EH (cell line): ENCODE data around the gene MOK.
"Not testable (repeated sequence)": the region's sequence is repeated elsewhere in the genome, so short reads cannot be mapped to it uniquely, and the experiment has no call there.

ENCODE experiments used
- DNase-seq: peaks from one replicate; pipeline ENCODE4 v3.0.0-alpha.2; 2015; ENCODE audit warnings: low read depth

Gene MOK

GRCh38 chr14:102321456-102322422, 16.8 kb upstream of the MOK start:
- no peak for DNase-seq

GRCh38 chr14:102320671-102321455, 15.9 kb upstream of the MOK start:
- DNase-seq = no peak

DNA sequence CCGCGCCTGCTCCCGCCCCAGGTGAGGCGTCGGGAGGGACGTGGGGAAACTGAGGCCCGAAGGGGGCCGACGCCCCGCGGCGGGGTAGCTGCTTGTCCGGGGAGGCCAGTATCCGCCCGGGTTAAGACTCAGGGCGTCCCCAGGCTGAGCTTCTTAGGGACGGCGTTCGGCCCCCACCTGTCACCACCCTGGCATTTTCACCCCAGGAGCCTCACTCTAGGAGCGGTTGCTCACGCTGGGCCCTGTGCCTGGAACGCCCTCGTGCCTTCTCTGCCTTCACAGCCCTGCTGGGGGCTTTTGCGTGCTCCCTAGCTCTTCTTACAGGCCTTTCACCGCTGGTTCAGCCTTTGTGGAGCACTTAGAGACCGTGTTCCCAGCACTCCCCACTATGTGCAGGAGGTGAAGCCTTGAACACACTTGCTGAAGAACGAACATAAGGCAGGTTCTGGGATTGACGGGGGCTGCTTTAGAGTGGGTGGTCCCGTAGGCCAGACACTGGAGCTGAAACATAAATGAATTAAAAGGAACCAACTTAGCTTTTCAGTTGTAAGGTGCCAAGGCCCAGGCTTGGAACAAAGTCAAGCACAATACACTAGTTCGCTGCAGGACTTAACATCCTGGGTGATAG, 15.2 kb upstream of the MOK start:
- peak; percentile 61 for DNase-seq

GRCh38 chr14:102319351-102320032, 14.5 kb upstream of the MOK start, which contains the start of gene ZNF839:
Gene ZNF839, plus strand, starts transcription at chr14:102319746. Its CDS starts 20 bp downstream, at chr14:102319766.
- DNase-seq = peak; percentile 91

GRCh38 chr14:102318781-102319276, 13.9 kb upstream of the MOK start:
- DNase-seq = no peak

DNA sequence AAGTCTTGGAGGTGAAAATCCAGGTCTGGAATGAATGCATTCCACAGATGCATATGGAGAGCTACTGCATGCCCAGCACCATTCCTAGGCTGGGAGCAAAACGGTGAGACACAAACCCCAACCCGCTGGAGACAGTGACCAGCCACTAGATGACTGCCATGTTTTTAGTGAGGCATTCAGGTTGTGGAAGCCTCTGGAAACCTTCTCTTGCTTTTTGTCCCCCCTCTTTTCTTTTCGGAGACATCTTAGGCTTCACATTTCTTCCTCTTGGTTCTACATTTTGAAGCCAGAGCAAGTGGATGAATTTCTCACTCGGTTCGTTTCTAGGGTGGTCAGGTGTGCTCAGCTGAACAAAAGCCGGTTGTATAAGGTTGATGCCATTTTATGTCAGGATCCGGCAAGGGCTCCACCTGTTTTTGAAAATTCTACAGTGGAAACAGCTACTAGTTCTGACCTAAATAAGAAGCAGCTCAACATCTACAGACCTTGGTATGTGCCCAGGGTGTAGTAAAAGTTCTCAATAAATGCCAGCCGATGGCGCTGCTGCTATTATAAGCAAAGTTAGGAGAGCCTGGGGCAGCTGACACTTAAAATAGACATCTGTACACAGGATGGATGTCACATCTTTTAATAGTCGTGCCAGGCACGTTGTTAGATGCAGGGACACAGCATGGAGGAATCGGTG, 12.7 kb upstream of the MOK start:
- peak; percentile 74 for DNase-seq

DNA sequence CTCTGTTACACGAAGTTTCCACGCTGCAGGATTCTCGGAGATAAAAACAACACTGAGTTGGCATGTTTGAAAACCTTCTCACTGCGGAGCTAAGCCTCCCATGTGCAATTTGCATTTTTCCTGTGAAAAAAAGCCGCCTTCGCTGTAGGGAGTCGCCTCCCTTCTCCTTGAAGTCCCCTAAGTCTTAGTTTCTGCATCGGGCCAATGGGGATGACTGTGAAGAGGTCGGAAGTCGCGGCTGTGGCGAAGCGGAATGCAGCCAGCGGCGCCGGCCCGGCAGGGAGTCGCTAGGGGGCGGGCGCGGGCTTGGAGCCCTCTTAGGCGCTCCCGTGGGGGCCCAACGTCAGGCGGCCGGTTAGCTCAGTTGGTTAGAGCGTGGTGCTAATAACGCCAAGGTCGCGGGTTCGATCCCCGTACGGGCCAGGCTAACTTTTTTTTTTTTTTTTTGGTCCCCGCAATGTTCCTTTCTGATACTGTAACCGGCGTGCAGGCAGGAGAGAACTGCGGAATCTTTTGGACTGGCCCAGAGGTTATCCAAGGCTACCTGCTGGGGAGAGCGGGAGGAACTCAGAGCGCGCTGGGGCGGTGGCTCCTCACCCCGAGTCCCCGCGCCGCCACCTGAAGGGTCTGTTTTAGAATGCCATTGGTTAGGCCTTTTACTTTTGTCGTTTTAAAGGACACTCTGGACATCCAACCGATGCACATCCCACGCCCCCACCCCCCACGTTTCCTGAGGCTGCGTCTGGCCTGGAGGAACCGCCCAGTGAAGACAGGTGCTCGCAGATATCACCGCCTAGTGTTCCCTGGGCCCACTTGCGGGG, 12.0 kb upstream of the MOK start:
- peak; percentile 95 for DNase-seq

- DNase-seq = no peak
These were observed 11.4 kb upstream of the MOK start for GRCh38 chr14:102316338-102316742.

DNA sequence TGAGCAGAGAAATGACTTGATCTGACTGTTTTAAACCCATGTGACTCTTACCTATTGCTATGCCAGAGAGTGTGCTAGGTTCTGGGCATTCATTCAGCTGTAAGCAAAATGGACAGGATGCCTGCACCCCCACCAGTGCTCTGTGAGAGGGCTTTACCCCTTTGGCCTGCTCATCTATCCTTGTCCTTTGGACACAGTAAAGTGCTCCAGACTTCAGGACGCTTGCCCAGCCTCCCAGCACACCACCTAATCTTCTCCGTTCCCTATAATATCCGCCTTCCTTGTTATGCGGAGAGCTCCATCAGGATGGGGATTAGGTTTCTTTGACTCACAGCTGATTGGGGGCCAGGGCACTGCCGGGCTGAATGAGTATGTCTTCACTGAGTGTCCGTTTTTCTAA, 10.2 kb upstream of the MOK start:
- peak; percentile 16 for DNase-seq

DNA sequence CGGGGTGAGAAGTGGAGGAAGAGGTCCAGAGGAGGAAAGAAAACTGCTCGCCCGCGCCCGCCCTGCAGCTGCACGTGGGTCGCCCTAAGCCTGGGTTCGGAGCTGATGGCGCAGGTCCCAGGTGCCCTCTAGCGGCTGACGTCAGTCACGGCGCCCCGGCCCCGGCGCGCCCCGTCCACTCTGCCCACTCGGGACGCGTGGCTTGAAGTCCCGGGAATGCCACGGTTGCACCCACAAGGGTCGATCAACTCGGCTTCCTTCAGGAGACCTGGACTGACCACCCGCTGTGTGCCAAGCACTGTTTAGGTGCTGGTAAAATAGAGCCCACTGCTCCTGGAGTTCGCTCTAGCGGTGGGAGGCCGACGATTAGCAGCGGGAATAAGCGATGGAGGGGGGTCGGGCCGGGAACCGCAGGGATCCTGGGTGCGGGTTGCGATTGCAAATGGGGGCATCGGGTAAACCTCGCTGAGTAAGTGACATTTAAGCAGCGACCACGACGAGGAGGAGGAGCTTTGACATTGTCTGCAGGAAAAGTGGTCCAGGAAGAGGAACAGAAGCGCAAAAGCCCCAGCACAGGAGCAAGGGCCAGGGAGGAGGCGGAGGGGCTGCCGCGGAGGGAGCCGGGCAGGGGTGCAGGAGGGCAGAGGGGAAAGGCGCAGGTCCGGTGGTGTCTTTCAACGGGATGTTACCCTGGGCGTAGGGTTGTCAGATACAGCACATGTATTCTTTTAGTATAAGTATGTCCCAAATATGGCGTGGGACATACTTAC, 9.5 kb upstream of the MOK start:
- peak; percentile 84 for DNase-seq

DNA sequence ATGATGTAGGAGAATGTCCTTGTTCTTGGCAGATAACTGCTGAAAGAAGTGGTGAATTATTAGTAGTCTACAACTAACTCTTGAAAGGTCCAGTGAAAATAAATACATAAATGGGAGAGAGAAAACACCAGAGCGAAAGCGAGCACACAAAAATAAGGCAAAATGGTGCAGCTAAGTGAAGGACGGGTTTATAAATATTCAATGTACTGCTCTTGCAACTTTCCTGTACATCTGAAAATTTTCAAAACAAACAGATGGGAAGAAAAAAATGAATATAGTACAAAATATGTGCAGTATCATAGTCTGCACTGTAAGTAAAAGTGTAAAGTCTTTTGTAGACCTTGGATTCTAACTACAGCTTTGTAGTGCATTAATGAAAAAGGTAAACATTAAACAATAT, 1.3 kb downstream of the MOK start:
- DNase-seq = no peak

DNA sequence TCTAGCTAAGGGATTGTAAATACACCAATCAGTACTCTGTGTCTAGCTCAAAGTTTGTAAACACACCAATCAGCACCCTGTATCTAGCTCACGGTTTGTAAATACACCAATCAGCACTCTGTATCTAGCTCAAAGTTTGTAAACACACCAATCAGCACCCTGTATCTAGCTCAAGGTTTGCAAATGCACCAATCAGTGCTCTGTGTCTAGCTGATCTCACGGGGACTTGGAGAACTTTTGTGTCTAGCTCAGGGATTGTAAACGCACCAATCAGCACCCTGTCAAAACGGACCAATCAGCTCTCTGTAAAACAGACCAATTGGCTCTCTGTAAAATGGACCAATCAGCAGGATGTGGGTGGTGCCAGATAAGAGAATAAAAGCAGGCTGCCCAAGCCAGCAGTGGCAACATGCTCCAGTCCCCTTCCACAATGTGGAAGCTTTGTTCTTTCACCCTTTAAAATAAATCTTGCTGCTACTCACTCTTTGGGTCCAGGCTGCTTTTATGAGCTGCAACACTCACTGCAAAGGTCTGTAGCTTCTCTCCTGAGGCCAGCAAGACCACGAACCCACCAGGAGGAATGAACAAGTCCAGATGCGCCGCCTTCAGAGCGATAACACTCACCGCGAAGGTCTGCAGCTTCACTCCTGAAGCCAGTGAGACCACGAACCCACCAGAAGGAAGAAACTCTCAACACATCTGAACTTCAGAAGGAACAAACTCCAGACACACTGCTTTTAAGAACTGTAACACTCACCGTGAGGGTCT, 6.5 kb downstream of the MOK start:
- DNase-seq = not testable (repeated sequence)

DNA sequence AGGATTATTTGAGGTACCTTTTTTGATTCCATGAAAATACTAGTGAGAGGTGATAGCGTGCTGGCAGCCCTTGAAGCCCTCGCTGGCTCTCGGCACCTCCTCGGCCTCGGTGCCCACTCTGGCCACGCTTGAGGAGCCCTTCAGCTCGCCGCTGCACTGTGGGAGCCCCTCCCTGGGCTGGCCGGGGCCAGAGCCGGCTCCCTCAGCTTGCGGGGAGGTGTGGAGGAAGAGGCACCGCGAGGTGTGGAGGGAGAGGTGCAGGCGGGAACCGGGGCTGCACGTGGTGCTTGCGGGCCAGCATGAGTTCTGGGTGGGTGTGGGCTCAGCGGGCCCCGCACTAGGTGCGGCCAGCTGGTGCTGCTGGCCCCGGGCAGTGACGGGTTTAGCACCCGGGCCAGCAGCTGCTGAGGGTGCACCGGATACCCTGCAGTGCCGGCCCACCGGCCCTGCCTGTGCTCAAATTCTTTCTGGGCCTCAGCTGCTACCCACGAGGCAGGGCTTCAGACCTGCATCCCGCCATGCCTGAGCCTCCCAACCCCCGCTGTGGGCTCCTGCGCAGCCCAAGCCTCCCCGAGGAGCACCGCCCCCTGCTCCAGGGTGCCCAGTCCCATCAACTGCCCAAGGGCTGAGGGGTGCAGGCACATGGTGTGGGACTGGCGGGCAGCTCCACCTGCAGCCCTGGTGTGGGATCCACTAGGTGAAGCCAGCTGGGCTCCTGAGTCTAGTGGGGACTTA, 7.4 kb downstream of the MOK start:
- DNase-seq = no peak

- peak; percentile 46 for DNase-seq
These were observed 9.7 kb downstream of the MOK start for GRCh38 chr14:102295270-102295669.

GRCh38 chr14:102293781-102294180, 11.2 kb downstream of the MOK start:
- DNase-seq = peak; percentile 48

DNA sequence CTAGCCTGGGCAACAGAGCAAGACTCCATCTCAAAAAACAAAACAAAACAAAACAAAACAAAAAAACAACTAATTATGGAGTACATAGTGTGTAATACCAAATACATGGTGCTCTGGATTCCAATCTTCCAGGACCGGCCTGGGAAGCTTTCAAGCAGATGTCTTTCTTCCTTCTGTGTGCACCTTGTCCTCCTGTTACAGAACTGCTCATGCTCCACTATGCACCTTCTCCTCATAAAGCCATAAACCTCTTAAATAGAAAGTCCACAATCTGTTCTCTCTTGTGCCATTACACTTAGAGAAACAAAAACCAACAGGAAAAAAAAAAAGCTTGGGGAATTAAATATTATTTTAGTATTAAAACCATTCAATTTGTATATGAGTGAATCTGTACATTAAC, 12.5 kb downstream of the MOK start:
- no peak for DNase-seq

DNA sequence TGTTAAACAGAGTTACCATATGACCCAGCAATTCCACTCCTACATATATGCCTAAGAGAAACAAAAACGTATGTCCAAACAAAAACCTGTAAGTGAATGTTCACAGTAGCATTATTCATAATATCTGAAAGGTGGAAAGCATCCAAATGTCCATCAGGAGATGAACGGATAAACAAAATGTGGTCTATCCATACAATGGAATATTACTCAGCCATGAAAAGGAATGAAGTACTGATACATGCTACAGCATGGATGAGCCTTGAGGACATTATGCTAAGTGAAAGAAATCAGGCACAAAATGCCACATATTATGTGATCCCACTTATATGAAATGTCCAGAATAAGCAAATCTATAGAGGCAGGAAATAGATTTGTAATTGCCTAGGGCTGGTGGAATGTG, 16.8 kb downstream of the MOK start:
- no peak for DNase-seq

DNA sequence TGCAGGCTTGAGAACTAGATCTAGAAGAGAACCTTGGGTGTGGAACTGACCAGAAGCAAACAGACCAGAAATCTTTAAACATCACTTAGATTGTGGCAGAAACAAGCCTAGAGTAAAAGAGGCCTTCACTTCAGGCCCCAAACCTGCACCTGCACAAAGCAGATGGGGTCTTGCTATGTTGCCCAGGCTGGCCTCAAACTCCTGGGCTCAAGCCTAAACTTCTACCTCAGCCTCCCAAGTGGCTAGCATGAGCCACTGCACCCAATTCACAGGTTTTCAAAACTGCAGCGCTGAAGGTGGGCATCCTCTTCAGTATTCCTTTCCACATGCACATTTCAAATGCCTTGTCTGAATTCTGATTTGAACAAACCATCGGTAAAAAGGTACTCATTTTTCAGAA, 19.9 kb downstream of the MOK start:
- DNase-seq = no peak
